ENCODE data around the gene RNF166.

The RNF166 gene

DNA sequence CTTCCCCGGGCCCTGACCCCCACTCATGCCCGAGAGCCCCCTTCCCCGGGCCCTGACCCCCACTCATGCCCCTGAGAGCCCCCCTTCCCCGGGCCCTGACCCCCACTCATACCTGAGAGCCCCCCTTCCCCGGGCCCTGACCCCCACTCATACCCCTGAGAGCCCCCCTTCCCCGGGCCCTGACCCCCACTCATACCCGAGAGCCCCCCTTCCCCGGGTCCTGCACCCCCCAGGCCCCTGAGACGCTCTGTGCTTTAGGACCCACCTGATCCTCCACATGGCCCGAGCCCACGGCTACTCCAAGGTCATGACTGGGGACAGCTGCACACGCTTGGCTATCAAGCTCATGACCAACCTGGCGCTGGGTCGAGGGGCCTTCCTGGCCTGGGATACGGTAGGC lies 6.8 kb upstream of the RNF166 start:
- no peaks in the 10 kb centered on the region for H3K27me3 ChIP-seq (replicated peaks; ENCODE audit: control insufficient read depth, insufficient read depth, low read length)
- no peak for DNase-seq (ENCODE audit: low read depth)
- H3K4me3 ChIP-seq (ENCODE audit: low read length): no peak overlapping the region
- no peak overlapping the region for H3K9ac ChIP-seq (ENCODE audit: low read length)
- H3K36me3 ChIP-seq (ENCODE audit: control insufficient read depth, insufficient read depth, low read length, severe bottlenecking): peaks cover 58% of the 10 kb centered on the region
- no peaks in the 10 kb centered on the region for H3K9me3 ChIP-seq (ENCODE audit: control insufficient read depth, low read length)
- no peaks in the 10 kb centered on the region for H3K4me1 ChIP-seq (ENCODE audit: control insufficient read depth, insufficient read depth, low read length)

DNA sequence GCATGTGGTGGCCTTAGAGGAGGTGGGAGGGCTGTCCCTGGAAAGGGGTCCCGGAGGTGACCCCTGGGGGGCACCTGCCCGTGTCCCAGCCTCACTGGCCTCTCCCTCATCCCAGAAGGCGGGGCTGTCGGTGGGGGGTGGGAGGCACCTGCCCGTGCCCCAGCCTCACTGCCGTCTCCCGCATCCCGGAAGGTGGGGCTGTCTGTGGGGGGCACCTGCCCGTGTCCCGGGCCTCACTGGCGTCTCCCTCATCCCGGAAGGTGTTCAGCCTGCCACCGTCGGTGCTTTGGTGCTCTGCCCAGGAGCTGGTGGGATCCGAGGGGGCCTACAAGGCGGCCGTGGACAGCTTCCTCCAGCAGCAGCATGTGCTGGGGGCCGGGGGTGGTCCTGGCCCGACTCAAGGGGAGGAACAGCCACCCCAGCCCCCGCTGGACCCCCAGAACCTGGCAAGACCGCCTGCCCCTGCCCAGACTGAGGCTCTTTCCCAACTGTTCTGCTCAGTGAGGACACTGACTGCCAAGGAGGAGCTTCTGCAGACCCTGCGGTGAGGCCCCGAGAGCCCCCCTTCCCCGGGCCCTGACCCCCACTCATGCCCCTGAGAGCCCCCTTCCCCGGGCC lies 6.3 kb upstream of the RNF166 start:
- Histone ChIP-seq H3K9ac (ENCODE audit: low read length) (no peak overlapping the region), H3K27me3 (replicated peaks; ENCODE audit: control insufficient read depth, insufficient read depth, low read length) (no peaks in the 10 kb centered on the region), H3K9me3 (ENCODE audit: control insufficient read depth, low read length) (no peaks in the 10 kb centered on the region), H3K4me1 (ENCODE audit: control insufficient read depth, insufficient read depth, low read length) (peaks cover 3% of the 10 kb centered on the region), H3K4me3 (ENCODE audit: low read length) (no peak overlapping the region), H3K36me3 (ENCODE audit: control insufficient read depth, insufficient read depth, low read length, severe bottlenecking) (peaks cover 53% of the 10 kb centered on the region)
- no peak for DNase-seq (ENCODE audit: low read depth)

DNA sequence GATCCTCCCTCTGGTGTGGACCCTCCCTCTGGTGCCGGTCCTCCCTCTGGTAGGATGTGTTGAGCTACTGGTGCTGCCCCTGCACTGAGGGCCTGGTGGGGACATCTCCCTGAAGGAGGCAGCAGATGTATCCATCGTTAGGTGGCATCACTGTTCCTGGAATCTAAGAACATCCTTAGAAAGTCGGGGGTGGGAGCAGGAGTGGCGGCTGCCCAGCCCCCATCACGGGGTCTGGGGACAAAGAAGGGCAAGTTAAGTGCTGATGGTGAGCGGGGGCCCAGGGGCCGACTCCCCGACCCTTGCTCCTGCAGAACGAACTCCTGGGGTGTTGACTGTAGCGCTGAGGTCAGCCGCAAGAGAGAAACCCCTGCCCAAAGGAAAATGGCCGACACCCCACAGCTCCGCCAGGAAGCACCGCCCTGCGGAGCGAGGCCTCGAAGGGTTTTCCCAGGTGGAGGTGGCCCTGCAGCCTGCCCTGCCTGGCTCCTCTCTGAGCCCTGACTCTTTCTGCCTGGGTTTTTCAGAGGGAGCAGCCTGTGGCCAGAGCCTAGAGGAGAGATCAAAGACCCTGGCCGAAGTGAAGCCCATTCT lies 5.6 kb upstream of the RNF166 start:
- peaks cover 46% of the 10 kb centered on the region for H3K36me3 ChIP-seq (ENCODE audit: control insufficient read depth, insufficient read depth, low read length, severe bottlenecking)
- H3K4me3 ChIP-seq (ENCODE audit: low read length): no peak overlapping the region
- no peaks in the 10 kb centered on the region for H3K27me3 ChIP-seq (replicated peaks; ENCODE audit: control insufficient read depth, insufficient read depth, low read length)
- DNase-seq (ENCODE audit: low read depth): no peak
- H3K9me3 ChIP-seq (ENCODE audit: control insufficient read depth, low read length): no peaks in the 10 kb centered on the region
- no peak overlapping the region for H3K9ac ChIP-seq (ENCODE audit: low read length)
- peaks cover 10% of the 10 kb centered on the region for H3K4me1 ChIP-seq (ENCODE audit: control insufficient read depth, insufficient read depth, low read length)

DNA sequence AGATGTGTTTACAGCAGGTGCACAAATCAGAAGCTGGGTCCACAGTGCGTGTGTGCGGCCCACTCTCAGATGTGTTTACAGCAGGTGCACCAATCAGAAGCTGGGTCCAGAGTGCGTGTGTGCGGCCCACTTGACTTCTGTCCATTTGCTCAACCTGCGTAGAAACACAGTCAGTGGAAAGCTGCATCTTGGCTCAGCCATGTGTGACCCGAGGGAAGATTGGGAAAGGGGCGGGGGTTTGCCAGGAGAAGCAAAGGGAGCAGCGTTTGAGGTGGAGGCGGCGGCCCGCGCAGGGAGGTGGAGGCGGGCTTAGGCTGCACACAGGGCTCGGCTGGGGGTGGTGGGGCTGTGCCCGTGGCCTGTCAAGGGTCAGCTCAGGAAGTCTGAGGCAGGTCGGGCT lies 4.3 kb upstream of the RNF166 start:
- no peak overlapping the region for H3K4me3 ChIP-seq (ENCODE audit: low read length)
- H3K36me3 ChIP-seq (ENCODE audit: control insufficient read depth, insufficient read depth, low read length, severe bottlenecking): peaks cover 33% of the 10 kb centered on the region
- no peaks in the 10 kb centered on the region for H3K9me3 ChIP-seq (ENCODE audit: control insufficient read depth, low read length)
- peaks cover 11% of the 10 kb centered on the region for H3K4me1 ChIP-seq (ENCODE audit: control insufficient read depth, insufficient read depth, low read length)
- H3K9ac ChIP-seq (ENCODE audit: low read length): no peak overlapping the region
- H3K27me3 ChIP-seq (replicated peaks; ENCODE audit: control insufficient read depth, insufficient read depth, low read length): no peaks in the 10 kb centered on the region
- DNase-seq (ENCODE audit: low read depth): no peak

DNA sequence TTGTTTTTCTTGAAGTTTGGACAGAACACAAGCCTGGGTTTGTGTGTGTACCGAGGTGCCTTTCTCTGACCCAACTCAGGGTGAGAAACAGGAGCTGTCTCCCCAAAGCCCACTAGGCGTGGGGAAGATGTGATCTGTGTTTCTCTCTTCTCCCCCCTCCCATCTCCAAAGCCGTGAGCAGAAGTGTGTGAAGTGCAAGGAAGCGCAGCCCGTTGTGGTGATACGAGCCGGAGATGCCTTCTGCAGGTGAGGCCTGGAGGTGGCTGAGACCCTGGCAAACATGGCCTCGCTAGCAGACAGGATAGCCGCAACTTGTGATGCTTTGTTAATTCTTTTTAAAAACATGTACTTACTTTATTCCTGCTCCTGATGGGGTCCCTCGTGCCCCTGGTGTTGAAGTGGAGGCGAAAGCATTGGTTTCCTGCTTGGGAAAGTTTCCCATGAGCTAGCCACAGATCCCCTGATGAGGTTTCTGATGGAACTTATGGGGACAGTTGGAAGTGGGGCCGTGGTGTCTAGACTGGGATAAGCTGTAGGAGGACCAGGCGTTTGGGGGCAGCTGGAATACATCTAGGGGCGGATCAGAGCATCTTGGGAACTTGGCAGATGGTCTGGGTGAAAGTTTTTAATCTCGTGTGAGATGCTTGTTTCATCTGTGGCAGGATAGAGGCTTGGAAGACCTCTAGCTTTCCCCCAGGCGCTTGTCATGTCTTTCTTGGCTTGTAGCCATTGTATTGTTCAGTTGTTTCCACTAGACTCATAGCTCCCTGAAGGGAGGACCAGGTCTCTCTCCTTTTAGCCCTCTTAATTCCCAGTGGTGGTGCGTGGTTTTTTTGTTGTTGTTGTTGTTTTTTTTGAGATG lies 988 bp upstream of the RNF166 start:
- H3K27me3 ChIP-seq (replicated peaks; ENCODE audit: control insufficient read depth, insufficient read depth, low read length): no peaks in the 10 kb centered on the region
- peaks cover 21% of the 10 kb centered on the region for H3K4me1 ChIP-seq (ENCODE audit: control insufficient read depth, insufficient read depth, low read length)
- H3K36me3 ChIP-seq (ENCODE audit: control insufficient read depth, insufficient read depth, low read length, severe bottlenecking): peaks cover 10% of the 10 kb centered on the region
- H3K4me3 ChIP-seq (ENCODE audit: low read length): peak overlapping the region; percentile 94
- H3K9me3 ChIP-seq (ENCODE audit: control insufficient read depth, low read length): no peaks in the 10 kb centered on the region
- peak; percentile 4 for DNase-seq (ENCODE audit: low read depth)
- peak overlapping the region; percentile 93 for H3K9ac ChIP-seq (ENCODE audit: low read length)

DNA sequence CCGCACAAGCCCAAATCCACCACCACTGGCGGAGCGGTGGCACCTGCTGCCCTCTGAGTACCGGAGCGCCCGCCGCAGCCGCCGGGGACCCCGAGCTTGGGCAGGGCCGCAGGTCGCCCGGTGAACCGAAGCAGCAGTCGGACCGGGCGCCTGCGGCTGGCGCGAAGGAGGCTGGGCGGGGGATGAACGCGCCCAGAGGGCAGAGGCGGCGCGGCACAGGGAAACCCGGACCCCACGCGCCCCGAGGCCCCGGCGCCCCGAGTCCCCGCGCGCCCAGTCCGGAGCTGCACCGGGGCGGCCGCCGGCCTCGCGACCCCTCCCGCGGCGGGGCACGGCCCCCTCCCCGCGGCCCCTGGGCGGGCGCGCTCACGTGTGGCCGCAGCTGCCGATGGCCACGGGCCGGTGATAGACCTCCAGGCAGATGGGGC lies 393 bp downstream of the RNF166 start:
- H3K4me3 ChIP-seq (ENCODE audit: low read length): peak overlapping the region; percentile 94
- H3K27me3 ChIP-seq (replicated peaks; ENCODE audit: control insufficient read depth, insufficient read depth, low read length): no peaks in the 10 kb centered on the region
- H3K9ac ChIP-seq (ENCODE audit: low read length): peak overlapping the region; percentile 93
- H3K4me1 ChIP-seq (ENCODE audit: control insufficient read depth, insufficient read depth, low read length): peaks cover 21% of the 10 kb centered on the region
- no peaks in the 10 kb centered on the region for H3K9me3 ChIP-seq (ENCODE audit: control insufficient read depth, low read length)
- peak; percentile 53 for DNase-seq (ENCODE audit: low read depth)
- H3K36me3 ChIP-seq (ENCODE audit: control insufficient read depth, insufficient read depth, low read length, severe bottlenecking): peaks cover 10% of the 10 kb centered on the region

DNA sequence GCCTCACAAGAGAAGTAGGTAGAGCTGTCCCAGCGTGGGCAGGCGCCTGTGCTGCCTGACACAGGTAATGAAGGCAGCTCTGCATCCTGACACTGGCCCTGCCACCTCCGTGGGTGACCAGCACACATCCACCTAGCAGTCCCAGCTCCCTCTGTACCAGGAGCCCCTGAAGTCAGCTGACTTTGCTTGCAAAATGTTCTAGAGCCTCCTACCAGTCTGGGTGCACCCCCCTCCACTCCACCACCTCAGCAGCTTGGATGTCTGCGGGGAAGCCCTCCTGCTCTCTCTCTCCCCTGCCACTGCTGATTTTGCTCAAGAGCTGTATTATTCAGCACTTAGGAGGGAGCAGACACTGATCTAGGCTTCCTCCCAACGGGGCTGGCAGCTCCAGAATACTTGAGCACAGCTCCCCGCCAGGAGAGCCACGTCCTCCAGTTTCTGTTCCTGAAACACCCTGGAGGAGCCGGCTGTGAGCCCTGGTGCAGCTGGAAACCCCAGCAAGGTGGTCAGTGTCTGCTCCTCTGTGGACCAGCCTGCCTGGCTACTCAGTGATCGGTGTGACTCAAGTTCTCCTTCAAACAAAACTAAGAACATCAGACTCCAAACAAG lies 1.0 kb downstream of the RNF166 start:
- peaks cover 9% of the 10 kb centered on the region for H3K36me3 ChIP-seq (ENCODE audit: control insufficient read depth, insufficient read depth, low read length, severe bottlenecking)
- peak overlapping the region; percentile 94 for H3K4me3 ChIP-seq (ENCODE audit: low read length)

DNA sequence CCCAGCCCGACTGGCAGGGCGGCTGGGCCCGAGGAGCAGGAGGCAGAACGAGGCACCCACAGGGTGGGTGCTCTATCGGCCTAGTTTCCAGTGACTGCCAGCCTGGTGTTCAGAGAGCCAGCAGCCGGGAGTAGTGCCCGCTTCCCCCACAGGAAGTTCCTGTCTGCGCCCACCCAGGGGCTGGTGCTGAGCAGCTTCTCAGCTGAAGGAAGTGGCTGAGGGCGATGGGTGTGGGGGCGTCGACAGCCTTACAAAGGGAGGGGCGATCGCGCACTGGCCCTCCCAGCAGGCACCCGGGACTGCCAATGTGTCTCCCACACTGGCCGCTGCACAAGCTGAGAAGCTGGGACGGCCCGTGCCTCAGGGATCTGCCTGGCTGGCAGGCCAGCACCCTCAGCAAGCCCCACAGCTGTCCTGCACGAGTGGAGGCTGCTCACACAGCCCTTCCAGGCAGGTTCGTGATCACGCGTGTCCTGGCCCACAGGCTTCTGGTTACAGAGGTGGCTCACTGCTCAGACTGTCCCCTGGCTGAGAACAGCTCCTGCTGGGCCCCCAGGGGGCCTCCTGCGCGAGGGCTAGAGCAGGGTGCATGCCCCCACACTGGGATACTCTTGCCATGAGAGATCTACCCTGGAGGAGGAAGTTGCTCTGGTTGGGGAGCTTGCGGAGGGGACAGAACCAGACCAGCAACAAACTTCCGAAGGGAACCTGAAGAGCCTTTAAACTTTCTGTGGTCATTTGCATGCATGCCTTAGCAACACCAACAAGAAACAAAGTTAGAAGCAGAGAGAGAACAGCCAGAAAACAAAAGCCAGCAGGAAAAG lies 2.5 kb downstream of the RNF166 start:
- DNase-seq (ENCODE audit: low read depth): no peak
- Histone ChIP-seq H3K36me3 (ENCODE audit: control insufficient read depth, insufficient read depth, low read length, severe bottlenecking) (peaks cover 18% of the 10 kb centered on the region), H3K4me3 (ENCODE audit: low read length) (no peak overlapping the region), H3K4me1 (ENCODE audit: control insufficient read depth, insufficient read depth, low read length) (peaks cover 21% of the 10 kb centered on the region), H3K9me3 (ENCODE audit: control insufficient read depth, low read length) (no peaks in the 10 kb centered on the region), H3K9ac (ENCODE audit: low read length) (no peak overlapping the region), H3K27me3 (replicated peaks; ENCODE audit: control insufficient read depth, insufficient read depth, low read length) (no peaks in the 10 kb centered on the region)

More for the DNA sequence above, 1.0 kb downstream of the RNF166 start:
- peak; percentile 38 for DNase-seq (ENCODE audit: low read depth)
- no peaks in the 10 kb centered on the region for H3K9me3 ChIP-seq (ENCODE audit: control insufficient read depth, low read length)
- H3K4me1 ChIP-seq (ENCODE audit: control insufficient read depth, insufficient read depth, low read length): peaks cover 21% of the 10 kb centered on the region
- H3K9ac ChIP-seq (ENCODE audit: low read length): peak overlapping the region; percentile 93
- no peaks in the 10 kb centered on the region for H3K27me3 ChIP-seq (replicated peaks; ENCODE audit: control insufficient read depth, insufficient read depth, low read length)

DNA sequence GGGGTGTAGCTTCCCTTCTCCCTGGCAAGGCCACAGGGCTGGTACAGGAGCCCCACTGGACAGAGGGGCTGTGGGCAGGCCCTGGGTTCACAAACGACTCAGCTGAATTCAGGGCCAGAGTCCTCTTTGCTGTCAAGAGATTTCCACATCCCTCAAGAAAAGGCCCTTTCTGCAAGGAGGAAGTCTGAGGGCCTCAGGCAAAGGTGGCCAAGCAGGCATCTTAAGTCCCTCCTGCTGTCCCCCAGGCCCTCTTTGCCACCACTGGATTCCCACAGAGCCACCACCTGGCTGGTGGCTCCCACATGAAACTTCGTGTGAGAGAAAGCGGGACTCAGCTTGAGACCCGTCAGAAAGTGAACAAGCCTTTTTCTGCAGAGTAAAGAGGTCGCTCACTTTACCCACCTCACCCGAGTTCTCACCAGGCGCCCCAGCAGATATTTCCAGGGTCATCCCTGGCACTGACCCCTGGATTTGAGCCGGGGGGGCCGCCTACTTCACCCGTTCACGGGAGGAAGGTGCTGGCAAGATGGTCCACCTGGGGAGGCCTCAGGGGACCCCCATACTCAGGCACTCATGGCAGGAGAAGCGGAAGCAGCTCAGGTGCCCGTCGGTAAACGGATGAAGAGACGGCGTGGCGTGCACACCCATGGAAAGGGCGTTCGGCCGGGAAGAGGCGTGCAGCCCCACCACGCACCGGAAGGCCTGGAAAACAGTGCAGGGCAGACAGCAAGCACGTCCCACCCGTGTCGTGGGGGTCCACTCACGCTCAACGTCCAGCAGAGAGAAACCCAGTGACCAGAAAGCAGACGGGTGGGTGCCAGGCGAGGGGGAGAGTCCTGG lies 3.6 kb downstream of the RNF166 start:
- no peak for DNase-seq (ENCODE audit: low read depth)
- Histone ChIP-seq H3K9me3 (ENCODE audit: control insufficient read depth, low read length) (no peaks in the 10 kb centered on the region), H3K36me3 (ENCODE audit: control insufficient read depth, insufficient read depth, low read length, severe bottlenecking) (peaks cover 28% of the 10 kb centered on the region)

More for the DNA sequence above, 3.6 kb downstream of the RNF166 start:
- peaks cover 19% of the 10 kb centered on the region for H3K4me1 ChIP-seq (ENCODE audit: control insufficient read depth, insufficient read depth, low read length)
- no peak overlapping the region for H3K9ac ChIP-seq (ENCODE audit: low read length)
- no peak overlapping the region for H3K4me3 ChIP-seq (ENCODE audit: low read length)
- H3K27me3 ChIP-seq (replicated peaks; ENCODE audit: control insufficient read depth, insufficient read depth, low read length): no peaks in the 10 kb centered on the region
